Measurements from ENCODE around the gene ZNF568. TPM values are rescaled to one million over a fixed set of nuclear protein-coding genes. Genes with fewer than 3 reads are reported as not detected.

ZNF568 gene
- 35.4 TPM for total RNA-seq

DNA sequence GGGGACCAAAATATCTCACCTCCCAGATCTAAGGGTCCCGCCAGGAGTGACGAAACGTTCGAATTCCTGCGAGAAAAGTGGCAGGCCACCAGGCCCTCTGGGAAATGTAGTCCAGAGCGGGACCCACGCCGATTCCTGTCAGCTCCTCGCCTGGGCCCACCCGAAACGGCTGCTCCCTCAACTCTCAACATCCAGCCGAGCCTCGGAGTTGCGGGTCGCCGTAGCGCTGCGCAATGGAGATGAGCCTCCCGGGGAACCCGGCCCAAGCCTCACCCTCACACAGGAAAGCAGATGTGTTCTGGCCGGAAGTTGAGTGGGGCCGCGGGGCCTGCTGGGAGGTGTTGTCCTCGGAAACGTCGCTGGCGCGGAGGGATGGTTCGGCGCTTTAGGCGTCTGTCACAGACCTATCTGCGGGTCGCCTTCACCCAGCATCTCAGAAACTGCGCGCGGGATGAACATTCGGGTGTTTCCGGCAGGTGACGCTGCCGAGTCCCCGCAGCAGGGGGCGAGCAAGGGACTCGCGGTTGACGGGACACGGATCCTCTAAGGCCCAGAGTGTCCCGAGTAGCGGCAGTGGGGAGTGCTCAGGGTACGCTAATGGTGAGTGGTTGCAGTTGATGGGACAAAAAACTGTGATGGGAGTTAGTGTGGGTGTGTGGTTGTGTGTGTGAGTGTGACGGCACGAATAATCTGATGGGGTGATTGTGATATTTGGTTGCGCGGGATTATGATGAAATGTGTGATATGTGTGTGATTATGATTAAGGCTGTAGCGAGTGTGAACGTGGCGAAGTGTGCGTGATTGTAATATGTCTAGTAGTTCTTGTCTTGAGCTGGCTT lies at the start of gene ZNF568, which contains the start of gene ZNF829:
Gene ZNF568, plus strand, starts transcription at position 341 of the 839 bp plus-strand sequence. CDS start 6,439 bp downstream, outside the sequence.
Gene ZNF829, minus strand, starts transcription at position 300 of the 839 bp plus-strand sequence. CDS start 1,124 bp downstream, outside the sequence.
- DNase-seq = peak; percentile 96

- no peak for DNase-seq
These were observed 38.9 kb upstream of the ZNF568 start for GRCh38 chr19:36876993-36877938.

DNA sequence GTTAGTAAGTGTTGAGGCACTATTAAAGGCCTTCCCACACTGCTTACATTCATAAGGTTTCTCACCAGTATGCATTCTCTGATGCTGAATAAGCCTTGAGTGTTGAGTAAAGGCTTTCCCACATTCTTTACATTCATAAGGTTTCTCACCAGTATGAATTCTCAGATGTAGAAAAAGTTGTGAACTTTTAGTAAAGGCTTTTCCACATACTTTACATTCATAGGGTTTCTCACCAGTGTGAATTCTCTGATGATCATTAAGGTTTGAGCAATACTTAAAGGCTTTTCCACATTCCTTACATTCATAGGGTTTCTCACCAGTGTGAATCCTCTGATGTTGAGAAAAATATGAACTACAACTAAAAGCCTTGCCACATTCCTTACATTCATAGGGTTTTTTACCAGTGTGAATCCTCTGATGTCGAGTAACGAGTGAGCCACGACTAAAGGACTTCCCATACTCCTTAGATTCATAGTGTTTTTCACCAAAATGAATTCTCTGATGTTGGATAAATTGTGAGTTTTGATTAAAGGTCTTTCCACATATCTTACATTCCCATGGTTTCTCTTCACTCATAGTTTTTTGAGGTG lies 24.3 kb upstream of the ZNF568 start:
- no peak for DNase-seq

DNA sequence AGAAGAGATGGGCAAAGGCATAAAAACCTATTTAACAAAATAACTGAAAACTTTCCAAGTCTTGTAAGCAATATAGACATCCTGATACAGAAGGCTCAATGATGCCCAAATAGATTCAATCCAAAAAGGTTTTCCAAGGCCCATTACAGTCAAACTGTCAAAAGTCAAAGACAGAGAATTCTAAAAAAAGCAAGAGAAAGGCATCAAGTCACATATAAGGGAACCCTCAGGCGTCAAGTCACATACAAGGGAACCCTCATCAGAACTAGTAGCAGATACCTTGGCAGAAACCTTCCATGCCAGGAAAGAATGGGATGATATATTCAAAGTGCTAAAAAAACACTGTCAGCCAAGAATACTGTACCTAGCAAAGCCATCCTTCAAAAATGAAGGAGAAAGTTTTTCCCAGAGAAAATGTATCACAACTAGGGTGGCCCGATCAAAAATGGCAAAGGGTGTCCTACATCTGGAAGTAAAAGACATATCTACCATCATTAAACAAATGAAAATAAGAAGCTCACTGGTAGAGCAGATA lies 21.2 kb upstream of the ZNF568 start:
- no peak for DNase-seq

GRCh38 chr19:36898422-36898821 lies 17.7 kb upstream of the ZNF568 start:
- no peak for DNase-seq

DNA sequence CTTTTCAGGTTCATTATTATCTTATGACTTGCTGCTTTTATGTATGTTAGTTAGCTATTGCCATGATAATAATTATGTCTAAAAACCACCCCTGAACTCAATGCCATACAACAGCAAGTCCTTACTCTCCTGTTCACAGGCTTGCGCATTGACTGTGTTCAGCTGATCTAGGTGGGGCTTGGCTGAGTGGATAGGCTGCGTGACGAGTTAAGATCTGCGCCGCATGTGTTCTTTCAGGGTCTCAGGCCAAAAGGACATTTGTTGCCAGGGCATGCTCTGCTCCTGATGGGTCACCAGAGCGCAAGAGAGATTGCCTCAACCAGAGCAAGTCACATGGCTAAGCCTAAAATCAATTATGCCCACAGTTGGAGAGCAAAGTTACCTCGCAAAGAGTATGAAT lies 859 bp downstream of the ZNF568 start:
- DNase-seq = peak; percentile 61

DNA sequence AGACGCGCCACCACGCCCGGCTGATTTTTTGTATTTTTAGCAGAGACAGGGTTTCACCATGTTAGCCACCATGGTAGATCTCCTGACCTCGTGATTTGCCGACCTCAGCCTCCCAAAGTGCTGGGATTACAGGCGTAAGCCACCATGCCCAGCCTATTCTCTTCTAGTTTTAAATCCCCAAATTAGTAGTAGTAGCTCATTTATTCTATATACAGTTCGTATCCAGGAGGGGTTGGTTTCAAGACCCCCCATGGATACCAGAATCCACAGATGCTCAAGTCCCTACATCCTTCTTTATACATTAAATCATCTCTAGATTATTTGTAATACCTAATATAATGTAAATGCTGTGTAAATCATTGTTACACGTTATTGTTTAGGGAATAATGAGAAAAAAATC lies 2.0 kb downstream of the ZNF568 start:
- no peak for DNase-seq

DNA sequence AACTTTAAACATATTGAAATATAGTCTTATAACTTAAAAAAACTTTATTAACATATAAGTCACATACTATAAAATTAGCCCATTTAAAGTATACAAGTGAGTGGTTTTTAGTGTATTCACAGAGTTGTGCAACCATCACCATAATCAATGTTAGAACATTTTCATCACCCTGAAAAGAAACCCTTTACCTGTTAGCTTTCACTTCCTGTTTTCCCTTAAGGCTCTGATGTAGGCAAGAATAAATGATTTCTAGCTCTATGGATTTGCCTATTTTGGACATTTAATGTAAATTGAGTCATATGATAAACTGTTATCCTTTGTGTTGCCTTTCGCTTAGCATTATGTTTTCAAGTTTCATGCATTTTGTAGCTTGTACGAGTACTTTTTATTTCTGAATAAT lies 15.6 kb downstream of the ZNF568 start:
- DNase-seq = no peak

DNA sequence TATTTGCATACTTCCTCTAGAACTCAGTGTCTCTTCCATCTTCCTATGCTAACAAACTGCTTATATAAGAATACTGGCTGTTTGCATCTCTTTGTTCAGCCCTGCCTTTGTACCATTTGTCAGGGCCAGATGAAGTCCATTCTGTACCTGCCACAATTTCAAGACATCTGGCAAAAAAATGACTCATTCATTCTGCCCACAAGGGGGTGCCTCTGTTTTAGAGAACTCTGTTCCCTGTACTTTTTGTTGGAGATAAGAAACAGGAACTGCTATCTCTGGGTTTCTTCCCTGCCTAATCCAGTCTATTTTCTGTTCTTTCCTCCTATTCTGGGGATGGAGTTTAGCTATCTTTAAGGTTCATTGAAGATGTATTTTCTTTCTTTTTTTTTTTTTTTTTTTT lies 23.0 kb downstream of the ZNF568 start:
- DNase-seq = peak; percentile 55

DNA sequence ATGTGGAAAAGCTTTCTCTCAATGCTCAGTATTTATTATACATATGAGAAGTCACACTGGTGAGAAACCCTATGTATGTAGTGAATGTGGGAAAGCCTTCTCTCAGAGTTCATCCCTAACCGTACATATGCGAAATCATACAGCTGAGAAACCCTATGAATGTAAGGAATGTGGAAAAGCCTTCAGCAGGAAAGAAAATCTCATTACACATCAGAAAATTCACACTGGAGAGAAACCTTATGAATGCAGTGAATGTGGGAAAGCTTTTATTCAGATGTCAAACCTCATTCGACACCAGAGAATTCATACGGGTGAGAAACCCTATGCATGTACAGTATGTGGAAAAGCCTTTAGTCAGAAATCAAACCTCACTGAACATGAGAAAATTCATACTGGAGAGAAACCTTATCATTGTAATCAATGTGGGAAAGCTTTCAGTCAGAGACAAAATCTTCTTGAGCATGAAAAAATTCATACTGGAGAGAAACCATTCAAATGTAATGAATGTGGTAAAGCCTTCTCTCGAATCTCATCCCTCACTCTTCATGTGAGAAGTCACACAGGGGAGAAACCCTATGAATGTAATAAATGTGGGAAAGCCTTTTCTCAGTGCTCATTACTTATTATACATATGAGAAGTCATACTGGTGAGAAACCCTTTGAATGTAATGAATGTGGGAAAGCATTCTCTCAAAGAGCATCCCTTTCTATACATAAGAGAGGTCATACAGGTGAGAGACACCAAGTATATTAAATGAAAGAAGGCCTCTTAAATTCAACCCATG lies 34.4 kb downstream of the ZNF568 start:
- no peak for DNase-seq

DNA sequence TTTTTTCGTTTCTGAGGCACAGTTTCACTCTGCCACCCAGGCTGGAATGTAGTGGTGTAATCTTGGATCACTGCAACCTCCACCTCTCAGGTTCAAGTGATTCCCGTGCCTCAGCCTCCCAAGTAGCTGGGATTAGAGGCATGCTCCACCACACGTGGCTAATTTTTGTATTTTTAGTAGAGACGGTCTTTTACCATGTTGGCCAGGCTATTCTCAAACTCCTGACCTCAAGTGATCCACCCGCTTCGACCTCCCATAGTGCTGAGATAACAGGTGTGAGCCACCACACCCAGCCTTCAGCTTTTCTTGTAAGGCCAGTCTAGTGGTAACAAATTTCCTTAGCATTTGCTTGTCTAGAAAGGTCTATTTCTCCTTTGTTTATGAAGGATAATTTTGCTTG lies 46.2 kb downstream of the ZNF568 start:
- peak; percentile 37 for DNase-seq

DNA sequence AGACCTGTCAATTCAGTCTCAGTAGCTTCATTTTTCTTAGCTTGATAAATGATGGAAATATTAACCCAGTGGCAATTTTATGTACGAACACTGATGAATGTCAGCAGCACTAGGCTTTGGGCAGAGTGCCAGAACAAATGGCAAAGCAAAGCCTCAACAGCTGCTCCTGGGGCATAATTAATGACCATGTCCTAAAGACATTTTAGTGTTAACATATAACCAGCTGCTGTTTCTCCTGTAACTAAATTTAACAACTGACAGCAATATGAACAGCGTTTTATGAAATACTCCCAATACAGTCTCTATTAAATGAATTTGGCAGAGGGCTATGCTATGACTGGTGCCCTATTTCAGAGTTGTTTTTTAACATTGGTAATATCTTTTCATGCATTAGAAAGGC lies 47.1 kb downstream of the ZNF568 start:
- peak; percentile 97 for DNase-seq

GRCh38 chr19:36972571-36972970 lies 56.4 kb downstream of the ZNF568 start:
- DNase-seq = no peak

DNA sequence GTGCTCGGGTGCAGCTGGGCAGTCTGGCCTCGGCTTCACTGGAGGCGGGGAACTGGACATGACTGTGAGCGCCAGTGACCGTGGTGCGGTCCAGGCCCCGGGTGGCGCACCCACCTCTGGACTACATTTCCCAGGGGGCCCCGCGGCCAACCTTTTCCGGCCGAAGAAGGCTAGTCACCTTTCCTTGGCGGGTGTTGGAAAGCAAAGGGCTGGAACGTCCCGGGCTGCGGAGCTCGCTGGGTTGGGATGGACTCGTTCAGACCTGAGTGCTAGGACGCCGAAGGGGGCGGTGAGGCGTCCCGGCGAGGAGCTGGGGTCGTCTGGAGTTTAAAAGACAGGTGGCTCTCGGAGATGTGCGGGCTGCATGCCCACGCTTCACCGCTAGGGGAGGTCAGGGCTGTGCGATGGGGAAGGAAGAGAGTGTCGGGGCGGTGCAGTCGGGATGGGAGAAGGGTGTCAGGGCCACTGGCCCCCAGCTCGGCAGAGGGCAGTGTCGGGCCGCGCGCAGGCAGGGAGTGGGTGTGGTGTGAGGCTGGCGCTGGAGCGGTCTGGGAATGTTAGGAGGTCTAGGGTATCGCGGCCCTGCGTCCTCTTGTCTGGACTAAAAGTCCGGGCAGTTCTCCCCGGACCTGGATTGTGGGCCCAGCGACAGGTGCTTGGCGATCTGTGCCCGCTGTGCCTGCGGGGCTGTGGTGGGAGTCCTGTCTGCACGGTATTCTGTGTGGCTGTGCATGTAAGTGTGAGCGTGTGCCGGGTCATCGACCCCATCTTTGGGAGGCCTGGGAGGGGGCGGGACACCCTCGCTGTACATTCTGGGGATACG lies 57.1 kb downstream of the ZNF568 start:
- DNase-seq = peak; percentile 96

DNA sequence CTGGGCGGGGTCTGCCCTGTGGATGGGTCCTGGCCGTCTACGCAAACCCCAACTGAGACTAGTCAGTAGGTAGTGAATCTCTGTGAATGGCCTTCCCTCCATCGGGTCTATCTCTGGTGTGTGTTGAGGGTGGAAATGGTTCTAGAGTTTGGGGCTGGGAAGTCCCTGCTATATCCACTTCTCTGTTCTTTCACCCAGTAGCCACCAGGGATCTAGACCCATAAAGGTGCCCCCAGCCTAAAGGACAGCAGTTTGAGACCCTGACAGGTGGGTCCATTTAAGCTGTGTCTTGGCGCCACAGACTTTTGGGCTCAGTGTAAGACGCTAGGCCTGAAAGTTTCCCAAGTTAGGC lies 57.7 kb downstream of the ZNF568 start:
- DNase-seq = no peak

- peak; percentile 4 for DNase-seq
These were observed 70.0 kb downstream of the ZNF568 start for GRCh38 chr19:36986131-36986530.

GRCh38 chr19:36986601-36987000 lies 70.5 kb downstream of the ZNF568 start:
- peak; percentile 36 for DNase-seq

DNA sequence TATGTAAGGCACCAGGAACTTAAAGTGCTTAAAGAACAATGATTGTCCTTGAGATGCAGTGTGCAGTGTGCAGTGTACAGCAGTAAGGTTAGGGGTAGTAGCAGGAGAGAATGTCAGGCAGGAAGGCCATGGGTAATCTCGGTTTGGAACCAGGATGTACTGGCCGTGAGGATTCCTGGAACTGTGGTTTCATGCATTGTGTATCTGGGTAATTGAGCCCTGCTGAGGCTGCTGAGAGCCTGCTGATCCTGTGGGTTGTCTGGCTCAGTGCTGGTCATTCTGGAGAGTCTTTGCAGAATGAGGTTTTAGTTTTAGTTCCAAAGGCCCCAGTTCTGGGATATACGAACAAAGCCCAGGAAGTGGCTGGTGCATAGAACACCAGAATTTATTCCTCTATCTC lies 71.0 kb downstream of the ZNF568 start:
- DNase-seq = peak; percentile 6

DNA sequence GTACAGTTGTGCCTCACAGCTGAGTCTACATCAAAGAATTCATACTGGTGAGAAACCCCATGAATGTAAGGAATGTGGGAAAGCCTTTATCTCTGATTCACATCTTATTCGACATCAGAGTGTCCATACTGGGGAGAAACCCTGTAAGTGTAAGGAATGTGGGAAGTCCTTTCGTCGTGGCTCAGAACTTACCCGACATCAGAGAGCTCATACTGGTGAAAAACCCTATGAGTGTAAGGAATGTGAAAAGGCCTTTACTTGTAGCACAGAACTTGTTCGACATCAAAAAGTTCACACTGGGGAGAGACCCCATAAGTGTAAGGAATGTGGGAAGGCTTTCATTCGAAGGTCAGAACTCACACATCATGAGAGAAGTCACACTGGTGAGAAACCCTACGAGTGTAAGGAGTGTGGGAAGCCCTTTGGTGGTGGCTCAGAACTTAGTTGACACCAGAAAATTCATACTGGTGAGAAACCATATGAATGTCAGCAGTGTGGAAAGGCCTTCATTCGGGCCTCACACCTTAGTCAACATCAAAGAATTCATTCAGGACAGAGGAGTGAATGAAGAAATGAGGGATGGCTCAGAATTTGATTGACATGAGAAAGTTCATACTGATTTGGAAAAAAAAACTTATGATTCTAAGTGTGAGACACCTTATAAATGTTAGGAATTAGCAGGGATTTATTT lies 81.2 kb downstream of the ZNF568 start:
- DNase-seq = no peak

DNA sequence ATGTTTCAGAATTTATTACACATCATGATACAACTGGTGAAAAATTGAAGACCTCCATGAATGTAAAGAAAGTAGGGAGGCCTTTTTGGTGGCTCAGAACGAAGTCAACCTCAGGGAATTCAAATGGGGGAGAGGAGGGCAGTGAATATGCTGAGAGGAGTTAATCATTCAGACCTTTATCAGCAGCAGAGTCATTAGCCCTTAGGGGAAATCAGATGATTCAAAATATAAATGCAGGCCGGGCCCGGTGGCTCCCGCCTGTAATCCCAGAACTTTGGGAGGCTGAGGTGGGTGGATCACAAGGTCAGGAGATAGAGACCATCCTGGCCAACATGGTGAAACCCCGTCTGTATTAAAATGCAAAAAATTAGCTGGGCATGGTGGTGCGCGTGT lies 81.7 kb downstream of the ZNF568 start:
- no peak for DNase-seq
